NCI-H1105 (cell line): ENCODE results near the gene SUMO3.
A peak's percentile ranks its signal among the peaks of the same experiment; 100 is the strongest.

Experiments used
- DNase-seq: peaks from one replicate; lab custom pipeline; 2025; lab: John Stamatoyannopoulos, UW

Gene SUMO3

GRCh38 chr21:44801468-44802395, 16.1 kb downstream of the SUMO3 start, which contains the start of gene UBE2G2:
Gene UBE2G2 (minus strand): TSS chr21:44801820. CDS start chr21:44801748, 72 bp downstream.
- DNase-seq, result peak; percentile 78

- peak; percentile 37 for DNase-seq
These were observed 16.8 kb downstream of the SUMO3 start for GRCh38 chr21:44800971-44801467.

- no peak for DNase-seq
These were observed 17.8 kb downstream of the SUMO3 start for GRCh38 chr21:44800103-44800502.

- no peak for DNase-seq
These were observed 18.2 kb downstream of the SUMO3 start for GRCh38 chr21:44799646-44800045.

GRCh38 chr21:44797775-44798174, 20.1 kb downstream of the SUMO3 start:
- DNase-seq, result no peak

GRCh38 chr21:44795342-44795741, 22.5 kb downstream of the SUMO3 start:
- DNase-seq, result no peak

GRCh38 chr21:44793592-44794374, 24.1 kb downstream of the SUMO3 start:
- no peak for DNase-seq

GRCh38 chr21:44792702-44793591, 24.9 kb downstream of the SUMO3 start:
- DNase-seq, result peak; percentile 31

- no peak for DNase-seq
These were observed 25.9 kb downstream of the SUMO3 start for GRCh38 chr21:44791993-44792392.

GRCh38 chr21:44791246-44791645, 26.6 kb downstream of the SUMO3 start:
- no peak for DNase-seq

GRCh38 chr21:44790368-44790767, 27.5 kb downstream of the SUMO3 start:
- DNase-seq, result no peak

GRCh38 chr21:44789880-44790279, 28.0 kb downstream of the SUMO3 start:
- no peak for DNase-seq

- DNase-seq, result peak; percentile 73
These were observed 32.1 kb downstream of the SUMO3 start for GRCh38 chr21:44785620-44786335.

- no peak for DNase-seq
These were observed 33.1 kb downstream of the SUMO3 start for GRCh38 chr21:44784810-44785209.

GRCh38 chr21:44783020-44783696, 34.7 kb downstream of the SUMO3 start:
- no peak for DNase-seq

GRCh38 chr21:44780767-44781459, 36.9 kb downstream of the SUMO3 start:
- no peak for DNase-seq

- DNase-seq, result no peak
These were observed 37.7 kb downstream of the SUMO3 start for GRCh38 chr21:44780137-44780502.

GRCh38 chr21:44779417-44780136, 38.3 kb downstream of the SUMO3 start:
- DNase-seq, result no peak

GRCh38 chr21:44778983-44779382, 38.9 kb downstream of the SUMO3 start:
- DNase-seq, result no peak
